ENCODE data around the gene HOXB8.

The HOXB8 gene

GRCh38 chr17:48644910-48645557 is 29.9 kb upstream of the HOXB8 start:
- Histone ChIP-seq H3K4me3 (ENCODE audit: low read depth in 1 of 5, low read length in 5 of 5) (no peak overlapping the region), H3K9me3 (ENCODE audit: control insufficient read depth in 5 of 5, low read length in 5 of 5) (no peaks in the 10 kb centered on the region), H3K27ac (ENCODE audit: low read depth, low read length) (no peak overlapping the region), H3K4me1 (ENCODE audit: control insufficient read depth in 5 of 5, insufficient read depth in 5 of 5, low read length in 5 of 5) (peaks cover 2 to 39% (median 25%) of the 10 kb centered on the region in 5 donors), H3K9ac (ENCODE audit: low read length in 5 of 5) (no peak overlapping the region), H3K36me3 (ENCODE audit: control insufficient read depth in 5 of 5, insufficient read depth in 5 of 5, low read length in 5 of 5) (no peaks in the 10 kb centered on the region), H3K27me3 (ENCODE audit: control insufficient read depth in 5 of 5, insufficient read depth in 4 of 5, low read length in 5 of 5) (peaks cover 59 to 81% (median 66%) of the 10 kb centered on the region in 5 donors)

GRCh38 chr17:48644159-48644558 is 29.1 kb upstream of the HOXB8 start:
- Histone ChIP-seq H3K9ac (ENCODE audit: low read length in 5 of 5) (no peak overlapping the region), H3K27ac (ENCODE audit: low read depth, low read length) (no peak overlapping the region), H3K27me3 (ENCODE audit: control insufficient read depth in 5 of 5, insufficient read depth in 4 of 5, low read length in 5 of 5) (peaks cover 62 to 88% (median 68%) of the 10 kb centered on the region in 5 donors), H3K4me3 (ENCODE audit: low read depth in 1 of 5, low read length in 5 of 5) (no peak overlapping the region), H3K36me3 (ENCODE audit: control insufficient read depth in 5 of 5, insufficient read depth in 5 of 5, low read length in 5 of 5) (no peaks in the 10 kb centered on the region), H3K9me3 (ENCODE audit: control insufficient read depth in 5 of 5, low read length in 5 of 5) (no peaks in the 10 kb centered on the region), H3K4me1 (ENCODE audit: control insufficient read depth in 5 of 5, insufficient read depth in 5 of 5, low read length in 5 of 5) (peaks cover 2 to 39% (median 25%) of the 10 kb centered on the region in 5 donors)

- H3K9ac ChIP-seq (ENCODE audit: low read length in 5 of 5), result no peak overlapping the region
- no peaks in the 10 kb centered on the region for H3K9me3 ChIP-seq (ENCODE audit: control insufficient read depth in 5 of 5, low read length in 5 of 5)
- no peak overlapping the region for H3K27ac ChIP-seq (ENCODE audit: low read depth, low read length)
- peaks cover 2 to 39% (median 25%) of the 10 kb centered on the region in 5 donors for H3K4me1 ChIP-seq (ENCODE audit: control insufficient read depth in 5 of 5, insufficient read depth in 5 of 5, low read length in 5 of 5)
- H3K36me3 ChIP-seq (ENCODE audit: control insufficient read depth in 5 of 5, insufficient read depth in 5 of 5, low read length in 5 of 5), result no peaks in the 10 kb centered on the region
- peaks cover 67 to 93% (median 70%) of the 10 kb centered on the region in 5 donors for H3K27me3 ChIP-seq (ENCODE audit: control insufficient read depth in 5 of 5, insufficient read depth in 4 of 5, low read length in 5 of 5)
- H3K4me3 ChIP-seq (ENCODE audit: low read depth in 1 of 5, low read length in 5 of 5), result no peak overlapping the region
These were observed 28.6 kb upstream of the HOXB8 start for GRCh38 chr17:48643697-48644012.

- Histone ChIP-seq H3K36me3 (ENCODE audit: control insufficient read depth in 5 of 5, insufficient read depth in 5 of 5, low read length in 5 of 5) (no peaks in the 10 kb centered on the region), H3K9me3 (ENCODE audit: control insufficient read depth in 5 of 5, low read length in 5 of 5) (no peaks in the 10 kb centered on the region), H3K9ac (ENCODE audit: low read length in 5 of 5) (no peak overlapping the region), H3K4me3 (ENCODE audit: low read depth in 1 of 5, low read length in 5 of 5) (peak overlapping the region in 1 of 5 donors; percentile 37), H3K27me3 (ENCODE audit: control insufficient read depth in 5 of 5, insufficient read depth in 4 of 5, low read length in 5 of 5) (peaks cover 67 to 95% (median 69%) of the 10 kb centered on the region in 5 donors), H3K4me1 (ENCODE audit: control insufficient read depth in 5 of 5, insufficient read depth in 5 of 5, low read length in 5 of 5) (peaks cover 2 to 39% (median 25%) of the 10 kb centered on the region in 5 donors), H3K27ac (ENCODE audit: low read depth, low read length) (no peak overlapping the region)
These were observed 28.0 kb upstream of the HOXB8 start for GRCh38 chr17:48642843-48643696.

- Histone ChIP-seq H3K9me3 (ENCODE audit: control insufficient read depth in 5 of 5, low read length in 5 of 5) (no peaks in the 10 kb centered on the region), H3K9ac (ENCODE audit: low read length in 5 of 5) (no peak overlapping the region), H3K27me3 (ENCODE audit: control insufficient read depth in 5 of 5, insufficient read depth in 4 of 5, low read length in 5 of 5) (peaks cover 64 to 97% (median 70%) of the 10 kb centered on the region in 5 donors), H3K36me3 (ENCODE audit: control insufficient read depth in 5 of 5, insufficient read depth in 5 of 5, low read length in 5 of 5) (no peaks in the 10 kb centered on the region), H3K4me1 (ENCODE audit: control insufficient read depth in 5 of 5, insufficient read depth in 5 of 5, low read length in 5 of 5) (peaks cover 2 to 33% (median 19%) of the 10 kb centered on the region in 5 donors), H3K27ac (ENCODE audit: low read depth, low read length) (no peak overlapping the region), H3K4me3 (ENCODE audit: low read depth in 1 of 5, low read length in 5 of 5) (peak overlapping the region in 1 of 5 donors; percentile 37)
These were observed 27.2 kb upstream of the HOXB8 start for GRCh38 chr17:48642059-48642842.

GRCh38 chr17:48641541-48642058 is 26.5 kb upstream of the HOXB8 start:
- H3K27ac ChIP-seq (ENCODE audit: low read depth, low read length), result no peak overlapping the region
- no peak overlapping the region for H3K9ac ChIP-seq (ENCODE audit: low read length in 5 of 5)
- H3K9me3 ChIP-seq (ENCODE audit: control insufficient read depth in 5 of 5, low read length in 5 of 5), result no peaks in the 10 kb centered on the region
- H3K4me1 ChIP-seq (ENCODE audit: control insufficient read depth in 5 of 5, insufficient read depth in 5 of 5, low read length in 5 of 5), result peaks cover 2 to 31% (median 17%) of the 10 kb centered on the region in 5 donors
- peaks cover 63 to 96% (median 69%) of the 10 kb centered on the region in 5 donors for H3K27me3 ChIP-seq (ENCODE audit: control insufficient read depth in 5 of 5, insufficient read depth in 4 of 5, low read length in 5 of 5)
- no peaks in the 10 kb centered on the region for H3K36me3 ChIP-seq (ENCODE audit: control insufficient read depth in 5 of 5, insufficient read depth in 5 of 5, low read length in 5 of 5)
- no peak overlapping the region for H3K4me3 ChIP-seq (ENCODE audit: low read depth in 1 of 5, low read length in 5 of 5)

- Histone ChIP-seq H3K9ac (ENCODE audit: low read length in 5 of 5) (no peak overlapping the region), H3K27ac (ENCODE audit: low read depth, low read length) (no peak overlapping the region)
These were observed 25.7 kb upstream of the HOXB8 start for GRCh38 chr17:48640858-48641180.

GRCh38 chr17:48639982-48640857 is 25.1 kb upstream of the HOXB8 start:
- H3K9ac ChIP-seq (ENCODE audit: low read length in 5 of 5), result no peak overlapping the region
- H3K9me3 ChIP-seq (ENCODE audit: control insufficient read depth in 5 of 5, low read length in 5 of 5), result no peaks in the 10 kb centered on the region
- peaks cover 58 to 92% (median 67%) of the 10 kb centered on the region in 5 donors for H3K27me3 ChIP-seq (ENCODE audit: control insufficient read depth in 5 of 5, insufficient read depth in 4 of 5, low read length in 5 of 5)
- H3K27ac ChIP-seq (ENCODE audit: low read depth, low read length), result no peak overlapping the region
- peaks cover 2 to 33% (median 13%) of the 10 kb centered on the region in 5 donors for H3K4me1 ChIP-seq (ENCODE audit: control insufficient read depth in 5 of 5, insufficient read depth in 5 of 5, low read length in 5 of 5)
- no peaks in the 10 kb centered on the region for H3K36me3 ChIP-seq (ENCODE audit: control insufficient read depth in 5 of 5, insufficient read depth in 5 of 5, low read length in 5 of 5)
- H3K4me3 ChIP-seq (ENCODE audit: low read depth in 1 of 5, low read length in 5 of 5), result no peak overlapping the region

More at GRCh38 chr17:48640858-48641180, 25.7 kb upstream of the HOXB8 start:
- Histone ChIP-seq H3K9me3 (ENCODE audit: control insufficient read depth in 5 of 5, low read length in 5 of 5) (no peaks in the 10 kb centered on the region), H3K4me3 (ENCODE audit: low read depth in 1 of 5, low read length in 5 of 5) (no peak overlapping the region), H3K4me1 (ENCODE audit: control insufficient read depth in 5 of 5, insufficient read depth in 5 of 5, low read length in 5 of 5) (peaks cover 2 to 33% (median 13%) of the 10 kb centered on the region in 5 donors), H3K27me3 (ENCODE audit: control insufficient read depth in 5 of 5, insufficient read depth in 4 of 5, low read length in 5 of 5) (peaks cover 58 to 92% (median 65%) of the 10 kb centered on the region in 5 donors), H3K36me3 (ENCODE audit: control insufficient read depth in 5 of 5, insufficient read depth in 5 of 5, low read length in 5 of 5) (no peaks in the 10 kb centered on the region)

- Histone ChIP-seq H3K9ac (ENCODE audit: low read length in 5 of 5) (no peak overlapping the region), H3K36me3 (ENCODE audit: control insufficient read depth in 5 of 5, insufficient read depth in 5 of 5, low read length in 5 of 5) (no peaks in the 10 kb centered on the region), H3K4me3 (ENCODE audit: low read depth in 1 of 5, low read length in 5 of 5) (no peak overlapping the region), H3K27ac (ENCODE audit: low read depth, low read length) (no peak overlapping the region), H3K9me3 (ENCODE audit: control insufficient read depth in 5 of 5, low read length in 5 of 5) (no peaks in the 10 kb centered on the region), H3K4me1 (ENCODE audit: control insufficient read depth in 5 of 5, insufficient read depth in 5 of 5, low read length in 5 of 5) (peaks cover under 1 to 29% (median 13%) of the 10 kb centered on the region in 5 donors), H3K27me3 (ENCODE audit: control insufficient read depth in 5 of 5, insufficient read depth in 4 of 5, low read length in 5 of 5) (peaks cover 53 to 91% (median 65%) of the 10 kb centered on the region in 5 donors)
These were observed 24.0 kb upstream of the HOXB8 start for GRCh38 chr17:48639136-48639535.
